Fibroblast of skin of right quadriceps (primary cell): ENCODE data around the gene BANP.
A peak's percentile ranks its signal among the peaks of the same experiment; 100 is the strongest.
"Not testable (repeated sequence)": the region's sequence is repeated elsewhere in the genome, so short reads cannot be mapped to it uniquely, and the experiment has no call there.

Experiments
- DNase-seq: peaks from one replicate; pipeline ENCODE4 v3.0.0-alpha.2; 2013

Gene BANP

GRCh38 chr16:88016386-88016785 is 65.2 kb downstream of the BANP start:
- not testable (repeated sequence) for DNase-seq

DNA sequence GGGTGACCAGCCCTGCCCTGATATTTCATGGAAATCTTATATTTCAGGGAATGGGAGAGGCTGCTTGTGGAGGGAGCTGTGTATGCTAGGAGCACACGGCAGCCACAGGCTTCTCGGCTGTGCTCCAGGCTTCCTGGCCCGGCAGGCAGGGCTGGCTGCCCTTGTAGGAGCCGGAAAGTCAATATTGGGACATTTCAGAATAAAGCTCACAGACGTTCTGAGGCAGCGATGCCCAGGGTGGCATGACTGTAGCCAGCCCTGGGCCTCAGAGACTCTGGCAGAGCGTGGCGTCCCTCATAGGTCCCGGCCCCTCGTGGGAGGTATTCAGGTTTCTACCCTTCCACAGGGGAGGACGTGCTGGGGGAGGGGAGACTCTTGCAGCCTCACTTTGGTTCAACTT is 65.7 kb downstream of the BANP start:
- DNase-seq: no peak

GRCh38 chr16:88017587-88018101 is 66.4 kb downstream of the BANP start:
- DNase-seq: no peak

GRCh38 chr16:88018382-88018781 is 67.1 kb downstream of the BANP start:
- DNase-seq: not testable (repeated sequence)

DNA sequence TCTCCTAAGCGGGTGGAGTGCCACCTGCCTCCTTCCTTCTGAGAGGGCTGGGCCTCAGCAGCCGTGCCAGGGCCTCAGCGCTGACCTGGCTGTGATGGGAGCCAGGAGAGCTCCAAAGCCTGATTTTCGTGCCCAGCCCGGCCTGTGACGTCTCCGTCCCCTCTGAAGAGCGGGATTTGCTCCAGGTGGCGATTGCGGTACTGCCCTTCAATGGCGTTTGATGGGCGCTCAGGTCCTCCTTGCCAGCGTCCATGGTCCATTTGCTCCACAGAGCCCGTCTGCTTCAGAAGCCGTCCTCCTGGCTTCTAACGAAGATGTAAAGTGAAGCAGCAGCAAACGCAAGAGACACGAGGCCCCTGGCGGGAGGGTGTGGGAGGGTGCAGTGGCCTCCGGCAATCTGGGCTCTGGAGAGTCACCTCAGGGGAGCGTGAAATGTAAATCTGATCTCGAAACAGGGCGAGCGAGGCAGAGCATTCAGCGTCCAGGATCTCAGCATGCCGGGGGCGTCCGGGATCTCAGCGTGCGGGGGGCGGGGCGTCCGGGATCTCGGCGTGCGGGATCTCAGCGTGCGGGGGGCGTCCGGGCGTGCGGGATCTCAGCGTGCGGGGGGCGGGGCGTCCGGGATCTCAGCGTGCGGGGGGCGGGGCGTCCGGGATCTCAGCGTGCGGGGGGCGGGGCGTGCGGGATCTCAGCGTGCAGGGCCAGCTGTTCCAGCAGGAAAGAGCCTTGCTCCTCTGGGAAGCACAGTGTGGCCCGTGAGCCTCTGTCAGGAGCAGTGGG is 68.0 kb downstream of the BANP start:
- not testable (repeated sequence) for DNase-seq

DNA sequence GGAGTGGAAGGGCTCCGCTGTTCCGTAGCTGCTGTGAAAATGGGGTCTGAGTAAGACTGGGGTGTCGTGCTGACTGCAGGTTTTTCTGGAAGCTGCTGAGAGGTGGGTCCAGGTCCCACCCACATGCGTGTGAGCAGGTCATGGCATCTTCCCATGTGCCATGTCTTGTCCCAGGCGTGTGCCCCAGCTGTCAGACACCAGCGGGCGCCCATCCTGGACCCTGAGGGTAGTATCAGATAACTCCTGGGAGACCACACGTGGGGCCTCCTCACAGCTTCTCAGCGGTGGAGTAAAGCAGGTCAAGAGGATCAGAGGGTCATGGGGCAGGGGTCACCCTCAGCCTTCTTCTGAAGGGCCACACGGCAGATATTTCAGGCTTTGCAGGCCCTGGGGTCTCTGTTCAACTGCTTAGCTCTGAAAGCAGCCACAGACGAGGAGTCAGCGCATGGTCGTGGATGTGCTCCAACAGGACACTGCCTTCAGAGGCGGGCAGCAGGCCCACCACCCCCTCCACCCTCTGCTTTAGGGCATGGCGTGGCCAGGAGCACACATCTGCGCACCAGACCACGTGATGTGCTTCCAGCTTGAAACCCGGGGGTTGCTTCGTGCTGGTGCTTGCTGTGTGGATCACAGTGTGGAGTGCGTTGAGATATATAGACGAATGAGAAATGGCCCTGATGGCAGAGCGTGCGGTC is 68.7 kb downstream of the BANP start:
- DNase-seq: no peak

GRCh38 chr16:88020516-88020885 is 69.3 kb downstream of the BANP start:
- DNase-seq: no peak

DNA sequence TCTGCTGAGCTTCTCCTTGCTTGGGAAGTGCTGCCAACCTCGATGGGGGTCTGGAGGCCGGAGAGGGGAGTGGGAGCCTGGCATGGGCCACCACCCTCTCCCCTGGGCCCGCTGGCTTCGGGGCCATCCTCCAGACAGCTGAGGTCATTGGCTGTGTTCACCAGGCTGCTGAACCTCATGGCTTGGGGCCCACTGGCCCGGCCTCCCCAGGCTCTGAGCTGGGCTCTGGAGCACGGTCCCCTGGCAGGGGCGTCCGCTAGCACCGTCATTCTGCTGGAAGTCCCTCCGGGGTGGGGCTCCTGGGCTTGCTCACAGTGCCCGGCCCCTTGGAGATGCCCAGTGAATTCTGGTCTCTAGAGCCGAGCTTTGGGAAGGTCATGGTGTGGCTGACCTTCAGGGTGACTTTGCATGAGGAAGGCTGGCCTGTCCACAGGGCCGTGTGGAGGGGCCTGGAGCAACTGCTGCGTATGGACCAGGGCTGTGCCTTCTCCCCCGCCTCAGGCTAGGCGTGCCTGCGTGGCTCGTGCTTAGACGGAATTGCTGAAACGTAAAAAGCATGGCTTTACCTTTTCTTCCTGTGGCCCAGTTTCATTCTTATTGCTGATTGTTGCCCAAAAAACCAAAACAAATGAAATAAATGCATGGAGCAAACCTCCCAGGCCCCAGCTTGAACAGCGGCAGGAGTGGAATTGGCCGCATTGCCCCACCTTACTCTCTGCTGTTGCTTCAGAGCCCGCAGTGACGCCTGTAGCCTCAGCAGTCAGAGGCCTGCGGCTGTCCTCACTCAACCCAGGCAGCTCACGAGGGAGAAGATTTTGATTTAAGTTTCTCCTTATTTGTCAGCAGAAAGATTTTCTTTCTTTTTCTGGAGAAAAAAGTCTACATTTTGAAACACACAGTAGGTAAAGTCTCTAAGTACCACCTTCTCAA is 70.1 kb downstream of the BANP start:
- DNase-seq: not testable (repeated sequence)

DNA sequence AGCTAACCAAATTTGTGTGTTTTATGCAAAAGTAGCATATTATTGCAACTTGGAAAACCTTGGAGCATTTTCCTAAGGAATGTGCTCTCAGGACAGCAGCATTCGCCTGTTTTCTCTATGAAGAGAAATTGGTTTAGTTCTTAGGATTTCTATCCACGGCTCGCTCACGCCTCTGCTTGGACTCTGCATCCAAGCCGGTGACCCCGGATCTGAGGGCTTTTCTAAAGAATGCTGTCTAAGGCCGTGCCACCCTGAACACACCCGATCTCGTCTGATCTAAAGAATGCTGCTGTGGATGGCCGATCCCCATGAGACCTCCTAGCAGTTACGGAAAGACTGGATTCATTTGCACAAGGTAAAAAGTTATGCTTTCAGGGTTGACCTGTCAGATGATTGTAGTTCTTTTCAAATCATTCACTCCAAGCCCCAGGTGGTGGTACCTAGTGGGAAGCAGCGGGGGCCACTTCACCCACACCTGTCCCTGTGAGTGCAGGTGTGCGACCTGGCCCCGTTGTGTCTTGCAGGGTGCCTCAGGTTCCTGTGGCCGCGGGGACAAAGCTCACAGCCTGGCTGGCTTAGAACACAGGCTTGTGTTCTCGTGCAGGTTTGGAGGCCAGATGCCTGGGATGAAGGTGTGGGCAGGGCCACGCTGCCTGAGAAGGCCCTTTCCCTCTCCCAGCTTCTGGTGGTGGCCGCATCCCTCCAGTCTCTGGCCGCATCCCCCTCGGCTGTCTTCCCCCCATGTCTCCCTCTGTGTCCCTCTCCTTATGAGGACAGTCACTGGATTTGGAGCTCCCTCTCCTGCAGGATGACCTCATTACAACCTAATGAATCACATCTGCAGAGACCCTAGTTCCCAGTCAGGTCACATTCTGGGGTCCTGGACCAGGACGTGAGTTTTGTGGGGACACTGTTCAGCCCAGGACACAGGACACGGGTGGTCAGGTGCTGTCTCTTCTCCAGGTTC is 71.1 kb downstream of the BANP start:
- no peak for DNase-seq

GRCh38 chr16:88023366-88023765 is 72.1 kb downstream of the BANP start:
- DNase-seq: no peak

- DNase-seq: no peak
Observed at GRCh38 chr16:88023786-88024185, 72.6 kb downstream of the BANP start.

DNA sequence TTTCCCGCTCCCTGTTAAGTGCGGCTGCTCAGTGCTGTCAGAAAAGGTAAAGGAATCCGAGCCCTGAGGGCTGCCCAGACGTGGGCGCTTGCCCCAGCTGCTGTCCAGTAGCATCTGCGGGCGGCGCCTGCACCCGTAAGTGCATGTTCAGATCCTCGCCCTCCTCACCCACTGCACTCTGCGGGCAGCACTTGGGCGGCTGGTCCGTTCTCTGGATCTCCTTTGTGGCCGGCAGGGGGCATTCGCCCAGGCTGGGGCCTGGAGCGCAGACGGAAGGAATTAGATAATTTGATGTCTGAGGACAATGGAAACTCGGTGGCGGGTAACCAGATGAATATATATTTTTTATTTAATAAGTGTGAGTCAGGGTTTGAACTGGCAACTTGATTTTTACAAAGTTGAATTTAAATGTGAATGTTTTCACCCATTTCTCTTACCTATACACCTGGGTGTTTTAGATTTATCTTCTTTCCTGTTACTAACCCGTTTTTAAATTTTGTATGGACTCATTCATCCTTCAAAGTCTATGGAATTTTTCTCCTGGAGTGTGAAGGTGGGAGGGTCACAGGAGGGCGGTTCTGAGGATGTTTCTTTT is 73.4 kb downstream of the BANP start:
- DNase-seq: peak; percentile 42

- DNase-seq: peak; percentile 72
Observed at GRCh38 chr16:88025086-88025492, 73.9 kb downstream of the BANP start.

- DNase-seq: not testable (repeated sequence)
Observed at GRCh38 chr16:88025828-88026555, 74.8 kb downstream of the BANP start.

- DNase-seq: no peak
Observed at GRCh38 chr16:88026964-88027938, 76.0 kb downstream of the BANP start.

DNA sequence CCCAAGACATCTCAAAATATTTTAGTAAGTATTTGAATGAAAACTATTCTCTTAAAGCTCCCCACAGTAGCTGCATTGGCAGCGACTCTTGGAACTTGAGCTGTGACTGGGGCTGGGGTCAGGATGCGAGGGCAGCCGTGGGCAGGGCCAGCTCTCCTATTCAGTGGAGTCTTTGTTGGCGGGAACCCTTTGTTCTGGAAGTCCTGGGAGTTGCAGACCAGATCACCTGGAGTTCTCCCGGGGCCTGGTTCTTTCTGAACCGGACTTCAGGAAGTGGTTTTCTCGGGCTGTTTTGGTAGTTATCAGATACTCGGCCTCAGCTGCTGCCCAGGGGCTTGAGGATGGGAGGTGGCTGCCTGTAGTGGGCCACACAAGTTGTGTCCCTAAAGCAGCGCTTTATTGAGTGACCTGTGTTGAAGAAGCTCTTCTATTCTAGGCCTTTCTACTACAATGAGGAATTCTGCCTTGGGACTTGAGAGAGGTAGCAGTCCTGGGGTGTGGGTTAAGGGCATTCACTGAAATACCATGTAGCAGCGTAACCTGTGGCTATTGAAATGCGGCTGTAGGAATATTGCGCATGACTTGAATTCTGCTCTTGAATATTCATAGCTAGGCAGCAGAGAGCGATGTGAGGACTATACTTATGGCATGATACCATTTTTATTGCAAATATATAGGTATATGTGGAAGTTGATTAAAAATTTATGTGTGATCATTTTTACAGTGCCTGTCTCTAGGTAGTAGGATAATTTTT is 77.1 kb downstream of the BANP start:
- DNase-seq: not testable (repeated sequence)

DNA sequence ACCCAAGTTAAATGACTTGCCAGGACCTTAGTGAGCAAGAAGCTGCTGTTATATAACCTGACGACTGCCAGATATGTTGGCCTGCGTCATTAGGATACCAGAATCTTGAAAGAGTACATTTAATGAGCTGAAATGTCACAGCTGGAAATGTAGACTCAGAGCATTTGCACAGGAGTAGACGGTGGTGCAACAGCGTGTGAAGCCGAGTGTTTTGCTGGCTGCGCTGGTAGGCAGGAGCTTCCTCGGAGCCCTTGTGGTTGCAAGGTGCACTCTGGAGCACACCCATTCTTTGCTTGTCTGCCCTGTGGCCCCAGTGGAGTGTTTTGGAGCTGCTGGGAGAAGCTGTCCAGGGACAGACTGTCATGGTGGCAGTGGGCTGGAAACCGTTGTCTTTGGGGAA is 79.3 kb downstream of the BANP start:
- DNase-seq: no peak

DNA sequence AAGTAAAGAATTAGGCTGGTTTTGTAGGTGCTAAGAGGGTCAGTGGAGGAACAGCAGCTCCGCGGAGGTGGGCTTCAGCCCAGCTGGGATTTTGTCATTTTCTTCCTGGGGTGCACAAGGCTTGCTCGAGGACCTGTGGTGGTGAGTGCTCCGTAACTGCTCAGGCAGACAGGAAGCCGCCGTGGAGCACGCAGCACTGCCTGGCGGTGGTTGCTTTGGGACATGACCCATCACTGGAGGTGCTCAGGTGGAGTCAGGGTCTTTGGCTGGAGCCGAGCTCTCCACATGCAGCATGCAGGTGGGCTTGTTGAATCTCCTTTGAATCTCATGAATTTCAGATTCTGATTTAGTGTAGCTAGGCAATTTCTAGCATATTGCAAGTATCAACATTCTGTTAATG is 79.7 kb downstream of the BANP start:
- not testable (repeated sequence) for DNase-seq
